NAMALWA (cell line): Measurements from ENCODE around the gene CCSER1.
"Not testable (repeated sequence)": the region's sequence is repeated elsewhere in the genome, so short reads cannot be mapped to it uniquely, and the experiment has no call there.

ENCODE experiments used
- DNase-seq: peaks from one replicate; pipeline ENCODE4 v3.0.0-alpha.2; 2015; ENCODE audit warnings: low spot score

The CCSER1 gene

GRCh38 chr4:91592125-91592524 lies 1464.9 kb downstream of the CCSER1 start:
- no peak for DNase-seq

DNA sequence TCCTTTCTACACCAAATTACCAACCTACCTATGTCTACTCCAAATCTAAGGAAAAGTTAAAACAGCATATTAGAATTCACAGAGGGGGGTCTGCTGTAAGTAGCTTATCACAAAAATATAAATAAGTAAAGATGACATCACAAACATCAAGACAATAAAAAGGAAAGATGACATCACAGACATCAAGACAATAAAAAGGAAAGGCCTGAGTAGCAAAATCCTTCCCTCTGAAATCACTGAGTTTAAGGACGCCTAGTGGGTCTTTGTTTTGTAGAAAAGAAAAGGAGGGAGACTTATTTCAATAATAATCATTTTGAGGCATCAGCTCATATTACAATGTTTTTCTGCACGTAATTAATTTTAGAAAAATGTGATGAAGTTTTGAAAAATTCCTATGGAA lies 1469.5 kb downstream of the CCSER1 start:
- DNase-seq: no peak

DNA sequence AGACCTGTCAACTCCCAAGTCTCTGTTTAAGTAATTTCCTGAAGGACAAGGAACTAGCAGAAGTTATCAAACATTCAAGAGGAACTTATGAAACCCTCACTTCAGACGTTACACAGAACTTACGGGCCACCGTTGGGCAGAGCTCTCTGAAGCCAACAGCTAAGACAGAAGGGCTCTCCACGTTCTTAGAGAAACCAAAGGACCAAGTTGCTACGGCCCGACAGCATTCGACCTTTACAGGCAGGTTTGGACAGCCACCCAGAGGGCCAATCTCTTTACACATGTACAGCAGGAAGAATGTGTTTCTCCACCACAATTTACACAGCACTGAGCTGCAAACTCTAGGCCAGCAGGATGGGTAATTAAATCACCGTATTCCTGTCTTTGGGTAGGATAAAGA lies 1471.5 kb downstream of the CCSER1 start:
- no peak for DNase-seq

GRCh38 chr4:91600301-91600700 lies 1473.1 kb downstream of the CCSER1 start:
- DNase-seq: no peak

GRCh38 chr4:91601401-91601800 lies 1474.2 kb downstream of the CCSER1 start:
- DNase-seq: no peak

- DNase-seq: no peak
Measured at GRCh38 chr4:91611782-91612181, 1484.6 kb downstream of the CCSER1 start.

DNA sequence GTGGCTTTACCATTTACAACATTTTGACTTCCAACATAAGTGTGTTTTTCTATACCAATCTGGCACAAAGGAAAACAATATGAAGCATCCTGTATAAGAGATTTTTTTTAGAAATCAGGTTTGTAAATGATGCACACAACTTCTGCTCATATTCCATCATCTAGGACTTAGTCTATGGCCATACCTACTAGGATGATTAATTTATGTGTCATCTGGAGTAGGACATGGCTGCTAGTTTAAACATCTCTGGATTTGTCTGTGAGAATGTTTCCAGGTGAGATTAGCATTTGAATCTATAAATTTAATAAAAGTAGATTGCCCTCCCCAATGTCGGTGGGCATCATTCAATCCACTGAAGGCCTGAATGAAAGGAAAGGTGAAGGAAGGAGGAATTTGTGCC lies 1493.8 kb downstream of the CCSER1 start:
- no peak for DNase-seq

- no peak for DNase-seq
Measured at GRCh38 chr4:91621446-91621845, 1494.3 kb downstream of the CCSER1 start.

DNA sequence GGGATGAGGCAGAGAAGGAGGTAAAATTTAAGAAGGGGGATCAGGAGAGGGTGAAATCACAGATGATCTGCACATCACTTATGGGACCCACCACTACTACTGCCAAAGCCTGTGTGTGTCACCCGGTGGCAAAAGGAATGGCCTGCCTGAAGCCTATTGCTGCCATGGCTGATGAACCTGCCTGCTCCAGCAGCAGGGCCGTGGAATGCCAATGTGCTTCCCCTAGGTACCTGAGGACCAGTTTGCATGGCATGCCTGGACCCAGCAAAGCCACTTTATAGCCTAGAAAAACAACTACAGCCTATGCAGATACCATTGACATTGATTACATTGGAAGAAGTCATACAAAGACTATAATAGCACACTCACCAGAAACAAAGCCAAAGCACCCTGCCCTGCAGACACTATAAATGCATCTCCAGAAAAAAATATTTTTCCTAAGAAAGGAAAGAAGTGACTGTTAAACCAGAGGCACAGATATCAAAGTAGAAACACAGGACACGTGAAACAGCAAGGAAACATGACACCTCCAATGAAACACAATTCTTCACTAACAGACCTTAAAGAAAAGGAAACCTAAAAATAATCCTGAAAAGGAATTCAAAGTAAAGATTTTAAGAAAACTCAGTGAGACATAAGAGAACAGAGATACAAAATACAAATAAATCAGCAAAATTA lies 1495.9 kb downstream of the CCSER1 start:
- no peak for DNase-seq

DNA sequence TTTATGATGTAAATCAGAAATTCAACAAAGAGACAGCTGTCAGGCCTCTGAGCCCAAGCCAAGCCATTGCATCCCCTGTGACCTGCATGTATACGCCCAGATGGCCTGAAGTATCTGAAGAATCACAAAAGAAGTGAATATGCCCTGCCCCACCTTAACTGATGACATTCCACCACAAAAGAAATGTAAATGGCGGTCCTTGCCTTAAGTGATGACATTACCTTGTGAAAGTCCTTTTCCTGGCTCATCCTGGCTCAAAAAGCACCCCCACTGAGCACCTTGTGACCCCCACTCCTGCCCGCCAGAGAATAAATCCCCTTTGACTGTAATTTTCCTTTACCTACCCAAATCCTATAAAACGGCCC lies 1496.4 kb downstream of the CCSER1 start:
- DNase-seq: not testable (repeated sequence)

DNA sequence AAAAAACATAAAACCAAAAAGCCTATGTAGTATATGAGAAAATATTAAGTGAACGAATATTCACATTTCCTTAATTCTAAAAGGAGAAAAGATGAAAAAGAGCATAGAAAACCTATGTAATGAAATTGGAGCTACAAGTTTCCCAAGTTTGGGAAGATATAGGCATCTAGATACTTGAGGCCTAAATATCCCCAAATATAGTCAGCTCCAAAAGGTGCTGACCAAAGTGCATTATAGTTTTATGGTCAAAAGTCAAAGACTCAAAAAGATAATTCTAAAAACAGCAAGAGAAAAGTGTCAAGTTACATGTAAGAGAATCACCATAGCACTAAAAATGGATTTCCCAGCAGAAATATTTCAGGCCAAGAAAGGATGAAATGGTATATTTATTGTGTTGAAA lies 1502.9 kb downstream of the CCSER1 start:
- no peak for DNase-seq

- no peak for DNase-seq
Measured at GRCh38 chr4:91630764-91631163, 1503.6 kb downstream of the CCSER1 start.

DNA sequence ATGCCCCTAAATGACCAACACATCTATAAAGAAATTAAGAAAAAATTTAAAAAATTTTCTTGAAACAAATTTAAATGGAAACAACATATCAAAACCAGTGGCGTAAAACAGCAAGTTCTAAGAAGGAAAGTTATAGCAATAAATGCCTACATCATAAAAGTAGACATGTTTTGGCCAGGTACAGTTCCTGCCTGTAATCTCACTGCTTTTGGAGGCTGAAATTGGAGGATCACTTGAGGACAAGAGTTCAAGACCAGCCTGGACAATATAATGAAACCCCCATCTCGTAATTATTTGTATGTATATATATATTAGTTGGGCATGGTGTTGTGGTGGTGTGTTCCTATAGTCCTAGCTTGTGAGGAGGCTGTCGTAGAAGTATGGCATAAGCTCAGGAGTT lies 1504.1 kb downstream of the CCSER1 start:
- no peak for DNase-seq

- DNase-seq: no peak
Measured at GRCh38 chr4:91636083-91636482, 1508.9 kb downstream of the CCSER1 start.
